A549 (cell line): Measurements from ENCODE around the gene TSPAN10. TPM values are rescaled to one million over a fixed set of nuclear protein-coding genes. Genes with fewer than 3 reads are reported as not detected.

Experiments
- ATAC-seq, 2 experiments: fragments of 200-7000 bp in 1 of 2; fragments of >200 bp in 1 of 2; cut with Nextera tagmentation in 1 of 2; cut with Tn5 transposase in 1 of 2; 3 replicates each; pipeline versions ENCODE4 v1.8.0 to v1.9.1; 2018 to 2020; ENCODE audit warnings: mild to moderate bottlenecking in 1 of 2, moderate library complexity in 1 of 2
- CTCF ChIA-PET: fragments of 300-600 bp; sonication (Branson Sonifier 250); formaldehyde crosslinking; extraction: SDS; loops from one replicate; lab custom pipeline; 2021; ENCODE audit warnings: antibody characterized with exemption, inconsistent platforms; lab: Yijun Ruan, JAX
- POLR2A ChIA-PET: fragments of 350-600 bp; formaldehyde crosslinking; extraction: SDS; loops from one replicate; lab custom pipeline; 2021; ENCODE audit warnings: antibody characterized with exemption, inconsistent platforms; lab: Yijun Ruan, JAX
- DNase-seq, 2 experiments: peaks; one replicate each; pipeline versions ENCODE4 v3.0.0 to v3.0.0-alpha.2; 2011 to 2016; ENCODE audit warnings: low read depth in 1 of 2, low spot score in 1 of 2
- FAIRE-seq: peaks from 2 replicates; lab custom pipeline; 2011; peaks lifted over from hg19 to GRCh38; lab: Jason Lieb, UNC
- H3K27ac ChIP-seq, 2 experiments: fragments of >200 bp; sonication (Bioruptor Twin); formaldehyde crosslinking; 3 replicates each; pipeline ENCODE4 v1.5.1; 2016 to 2017
- H3K4me1 ChIP-seq: fragments of >200 bp; sonication (Bioruptor Twin); formaldehyde crosslinking; 3 replicates; pipeline ENCODE4 v1.6.1; 2016
- H3K4me2 ChIP-seq: fragments of >200 bp; sonication (Bioruptor Twin); formaldehyde crosslinking; 3 replicates; pipeline ENCODE4 v1.6.1; 2016
- H3K4me3 ChIP-seq: fragments of >200 bp; sonication (Bioruptor Twin); formaldehyde crosslinking; 3 replicates; pipeline ENCODE4 v1.5.1; 2016
- H3K9me3 ChIP-seq: fragments of >200 bp; sonication (Bioruptor Twin); formaldehyde crosslinking; 3 replicates; pipeline ENCODE4 v1.6.1; 2016
- CHD4 ChIP-seq: fragments of 200-600 bp; sonication (generic); IDR thresholded peaks from 2 replicates; pipeline ENCODE4 v1.6.1; 2016; ENCODE audit warnings: antibody characterized with exemption, mild to moderate bottlenecking, borderline replicate concordance
- EHMT2 ChIP-seq: fragments of 200-600 bp; sonication (generic); IDR thresholded peaks from 2 replicates; pipeline ENCODE4 v1.6.1; 2016; ENCODE audit warnings: antibody characterized with exemption, low read depth, mild to moderate bottlenecking, moderate library complexity
- EP300 ChIP-seq, 2 experiments: fragments of >200 bp; sonication (Bioruptor Twin); formaldehyde crosslinking; IDR thresholded peaks; 2 replicates in 1 of 2; 3 replicates in 1 of 2; pipeline ENCODE4 v1.6.1; 2016 to 2017
- FOXS1 ChIP-seq: fragments of 250-450 bp; sonication (Bioruptor Pico); IDR thresholded peaks from 2 replicates; pipeline ENCODE4 v1.5.0; 2020; ENCODE audit warnings: mild to moderate bottlenecking, moderate library complexity
- HOXA7 ChIP-seq: fragments of 250-450 bp; sonication (Bioruptor Pico); IDR thresholded peaks from 2 replicates; pipeline ENCODE4 v1.5.0; 2020; ENCODE audit warnings: mild to moderate bottlenecking, moderate library complexity
- HOXB13 ChIP-seq: fragments of 250-450 bp; sonication (Bioruptor Pico); IDR thresholded peaks from 2 replicates; pipeline ENCODE4 v1.5.0; 2020; ENCODE audit warnings: low read depth, mild to moderate bottlenecking, moderate library complexity
- JUN ChIP-seq, 2 experiments: fragments of >200 bp; sonication (Bioruptor Twin); formaldehyde crosslinking; IDR thresholded peaks; 2 replicates in 1 of 2; 3 replicates in 1 of 2; pipeline ENCODE4 v1.6.1; 2016 to 2017
- JUNB ChIP-seq: fragments of >200 bp; sonication (Bioruptor Twin); formaldehyde crosslinking; IDR thresholded peaks from 2 replicates; pipeline ENCODE4 v1.6.1; 2016
- NFE2L2 ChIP-seq: fragments of 150-350 bp; conservative IDR thresholded peaks from 2 replicates; pipeline ENCODE4 v1.6.1; 2014; ENCODE audit warnings: low read length
- PHF8 ChIP-seq: fragments of 200-600 bp; sonication (generic); IDR thresholded peaks from 2 replicates; pipeline ENCODE4 v1.6.1; 2016; ENCODE audit warnings: low read depth, mild to moderate bottlenecking, antibody characterized with exemption, moderate library complexity, borderline replicate concordance
- RAD21 ChIP-seq, 2 experiments: fragments of >200 bp in 1 of 2; sonication (Bioruptor Twin) in 1 of 2; formaldehyde crosslinking in 1 of 2; IDR thresholded peaks in 1 of 2; conservative IDR thresholded peaks in 1 of 2; 2 replicates in 1 of 2; 3 replicates in 1 of 2; pipeline ENCODE4 v1.6.1; 2012 to 2018; ENCODE audit warnings: inconsistent platforms in 1 of 2
- RARB ChIP-seq: fragments of 250-450 bp; sonication (Bioruptor Pico); IDR thresholded peaks from 2 replicates; pipeline ENCODE4 v1.8.0; 2021; ENCODE audit warnings: mild to moderate bottlenecking, moderate library complexity
- RNF2 ChIP-seq: fragments of 200-600 bp; sonication (generic); IDR thresholded peaks from 2 replicates; pipeline ENCODE4 v1.6.1; 2016; ENCODE audit warnings: low read depth, mild to moderate bottlenecking, antibody characterized with exemption, moderate library complexity, borderline replicate concordance
- SMC3 ChIP-seq: fragments of >200 bp; sonication (Bioruptor Twin); formaldehyde crosslinking; IDR thresholded peaks from 3 replicates; pipeline ENCODE4 v1.6.1; 2018; ENCODE audit warnings: inconsistent platforms
- ZNF302 ChIP-seq: fragments of 250-450 bp; sonication (Bioruptor Pico); IDR thresholded peaks from 2 replicates; pipeline ENCODE4 v1.9.0; 2021; ENCODE audit warnings: inconsistent platforms, mild to moderate bottlenecking, moderate library complexity
- WGBS: methylation state at CpG from one replicate; pipeline ENCODE4 v1.1.6; 2017; ENCODE audit errors: missing lambda C conversion rate; 5-methylcytosine and 5-hydroxymethylcytosine counted together
- polyA plus RNA-seq, 4 experiments: library from polyadenylated mRNA; depleted of rRNA in 3 of 4; stranded (reverse); fragments of >200 nt; fragmentation: RNase III in 1 of 4; extraction: RNeasy Plus Mini Kit Qiagen cat#74134 plus additional on column Dnase treatment in 1 of 4; gene quantifications; 2 replicates in 3 of 4; 3 replicates in 1 of 4; pipeline ENCODE4 v1.2.3, GENCODE V29; 2011 to 2017
- TF ChIP-seq, protein P1 (sequence below): IDR thresholded peaks from 2 replicates; pipeline ENCODE4 v1.6.1; 2012
- TF ChIP-seq, protein P2 (sequence below): IDR thresholded peaks from 2 replicates; pipeline ENCODE4 v1.6.1; 2012
- TF ChIP-seq, protein P3 (sequence below): fragments of >200 bp; sonication (Bioruptor Twin); formaldehyde crosslinking; IDR thresholded peaks from 3 replicates; pipeline ENCODE4 v1.6.1; 2016
- TF ChIP-seq, protein P4 (sequence below): fragments of 200-600 bp; sonication (generic); IDR thresholded peaks from 2 replicates; pipeline ENCODE4 v1.6.1; 2016; ENCODE audit warnings: antibody characterized with exemption, mild to moderate bottlenecking, moderate library complexity
- TF ChIP-seq, protein P5 (sequence below): IDR thresholded peaks from 2 replicates; pipeline ENCODE4 v1.6.1; 2012; ENCODE audit warnings: low read depth, borderline replicate concordance

TSPAN10 gene
- polyA plus RNA-seq, 2 of the 4 experiments (the other 2 are of a cell fraction) = 1.4 to 6.3 TPM

DNA sequence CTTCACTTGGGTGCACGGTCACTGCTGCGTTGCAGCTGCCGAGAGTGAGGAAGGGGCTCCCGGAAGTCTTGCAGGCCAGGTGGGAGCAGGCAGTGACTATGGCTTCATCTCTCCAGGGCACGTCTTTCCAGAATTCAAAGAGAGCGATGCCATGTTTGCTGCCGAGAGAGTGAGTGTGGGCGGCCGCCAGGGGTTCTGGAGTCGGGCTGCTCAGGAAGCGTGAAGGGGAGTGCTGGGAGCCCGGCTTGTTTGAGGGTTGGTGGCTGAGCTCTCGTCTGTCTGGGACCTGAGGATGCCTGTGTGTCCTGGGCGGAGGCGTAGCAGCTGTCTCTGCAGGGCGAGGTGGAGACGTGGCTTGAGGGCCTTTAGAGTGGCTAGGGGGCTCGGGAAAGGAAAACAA lies 53.1 kb downstream of the TSPAN10 start:
- H3K9me3 ChIP-seq = no peaks in the 10 kb centered on the region
- peaks cover 8% of the 10 kb centered on the region for H3K4me1 ChIP-seq
- H3K4me3 ChIP-seq = no peak overlapping the region
- ATAC-seq (no peak), FAIRE-seq (no peak), DNase-seq (no peak)
- H3K27ac ChIP-seq = no peak overlapping the region
- ChIA-PET POLR2A (no interaction called here), CTCF (interaction anchor here (0.8 to 3.0 kb wide), 4 partner anchors 10 to 25 kb away, joined by 3 to 19 read pairs (median 5); partner anchors contain the start of gene MRPL12)
- 90% methylated on average over 18 of the region's 18 CpGs for WGBS
- TF ChIP-seq, protein P1, sequence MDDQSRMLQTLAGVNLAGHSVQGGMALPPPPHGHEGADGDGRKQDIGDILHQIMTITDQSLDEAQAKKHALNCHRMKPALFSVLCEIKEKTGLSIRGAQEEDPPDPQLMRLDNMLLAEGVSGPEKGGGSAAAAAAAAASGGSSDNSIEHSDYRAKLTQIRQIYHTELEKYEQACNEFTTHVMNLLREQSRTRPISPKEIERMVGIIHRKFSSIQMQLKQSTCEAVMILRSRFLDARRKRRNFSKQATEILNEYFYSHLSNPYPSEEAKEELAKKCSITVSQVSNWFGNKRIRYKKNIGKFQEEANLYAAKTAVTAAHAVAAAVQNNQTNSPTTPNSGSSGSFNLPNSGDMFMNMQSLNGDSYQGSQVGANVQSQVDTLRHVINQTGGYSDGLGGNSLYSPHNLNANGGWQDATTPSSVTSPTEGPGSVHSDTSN = no peak
- no peak for TF ChIP-seq RAD21 (conservative IDR thresholded peaks at IDR 0.05 in 1 of 2, IDR thresholded peaks at IDR 0.05 in 1 of 2)
- TF ChIP-seq EHMT2 = no peak
- TF ChIP-seq, protein P2, sequence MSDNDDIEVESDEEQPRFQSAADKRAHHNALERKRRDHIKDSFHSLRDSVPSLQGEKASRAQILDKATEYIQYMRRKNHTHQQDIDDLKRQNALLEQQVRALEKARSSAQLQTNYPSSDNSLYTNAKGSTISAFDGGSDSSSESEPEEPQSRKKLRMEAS = no peak
- TF ChIP-seq, protein P3, sequence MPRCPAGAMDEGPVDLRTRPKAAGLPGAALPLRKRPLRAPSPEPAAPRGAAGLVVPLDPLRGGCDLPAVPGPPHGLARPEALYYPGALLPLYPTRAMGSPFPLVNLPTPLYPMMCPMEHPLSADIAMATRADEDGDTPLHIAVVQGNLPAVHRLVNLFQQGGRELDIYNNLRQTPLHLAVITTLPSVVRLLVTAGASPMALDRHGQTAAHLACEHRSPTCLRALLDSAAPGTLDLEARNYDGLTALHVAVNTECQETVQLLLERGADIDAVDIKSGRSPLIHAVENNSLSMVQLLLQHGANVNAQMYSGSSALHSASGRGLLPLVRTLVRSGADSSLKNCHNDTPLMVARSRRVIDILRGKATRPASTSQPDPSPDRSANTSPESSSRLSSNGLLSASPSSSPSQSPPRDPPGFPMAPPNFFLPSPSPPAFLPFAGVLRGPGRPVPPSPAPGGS = no peak
- TF ChIP-seq EP300 (IDR thresholded peaks at IDR 0.05) = no peak
- no peak for TF ChIP-seq ZNF302
- TF ChIP-seq, protein P4, sequence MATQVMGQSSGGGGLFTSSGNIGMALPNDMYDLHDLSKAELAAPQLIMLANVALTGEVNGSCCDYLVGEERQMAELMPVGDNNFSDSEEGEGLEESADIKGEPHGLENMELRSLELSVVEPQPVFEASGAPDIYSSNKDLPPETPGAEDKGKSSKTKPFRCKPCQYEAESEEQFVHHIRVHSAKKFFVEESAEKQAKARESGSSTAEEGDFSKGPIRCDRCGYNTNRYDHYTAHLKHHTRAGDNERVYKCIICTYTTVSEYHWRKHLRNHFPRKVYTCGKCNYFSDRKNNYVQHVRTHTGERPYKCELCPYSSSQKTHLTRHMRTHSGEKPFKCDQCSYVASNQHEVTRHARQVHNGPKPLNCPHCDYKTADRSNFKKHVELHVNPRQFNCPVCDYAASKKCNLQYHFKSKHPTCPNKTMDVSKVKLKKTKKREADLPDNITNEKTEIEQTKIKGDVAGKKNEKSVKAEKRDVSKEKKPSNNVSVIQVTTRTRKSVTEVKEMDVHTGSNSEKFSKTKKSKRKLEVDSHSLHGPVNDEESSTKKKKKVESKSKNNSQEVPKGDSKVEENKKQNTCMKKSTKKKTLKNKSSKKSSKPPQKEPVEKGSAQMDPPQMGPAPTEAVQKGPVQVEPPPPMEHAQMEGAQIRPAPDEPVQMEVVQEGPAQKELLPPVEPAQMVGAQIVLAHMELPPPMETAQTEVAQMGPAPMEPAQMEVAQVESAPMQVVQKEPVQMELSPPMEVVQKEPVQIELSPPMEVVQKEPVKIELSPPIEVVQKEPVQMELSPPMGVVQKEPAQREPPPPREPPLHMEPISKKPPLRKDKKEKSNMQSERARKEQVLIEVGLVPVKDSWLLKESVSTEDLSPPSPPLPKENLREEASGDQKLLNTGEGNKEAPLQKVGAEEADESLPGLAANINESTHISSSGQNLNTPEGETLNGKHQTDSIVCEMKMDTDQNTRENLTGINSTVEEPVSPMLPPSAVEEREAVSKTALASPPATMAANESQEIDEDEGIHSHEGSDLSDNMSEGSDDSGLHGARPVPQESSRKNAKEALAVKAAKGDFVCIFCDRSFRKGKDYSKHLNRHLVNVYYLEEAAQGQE = no peak
- TF ChIP-seq SMC3 = no peak
- TF ChIP-seq PHF8 = no peak
- no peak for TF ChIP-seq CHD4
- no peak overlapping the region for H3K4me2 ChIP-seq

DNA sequence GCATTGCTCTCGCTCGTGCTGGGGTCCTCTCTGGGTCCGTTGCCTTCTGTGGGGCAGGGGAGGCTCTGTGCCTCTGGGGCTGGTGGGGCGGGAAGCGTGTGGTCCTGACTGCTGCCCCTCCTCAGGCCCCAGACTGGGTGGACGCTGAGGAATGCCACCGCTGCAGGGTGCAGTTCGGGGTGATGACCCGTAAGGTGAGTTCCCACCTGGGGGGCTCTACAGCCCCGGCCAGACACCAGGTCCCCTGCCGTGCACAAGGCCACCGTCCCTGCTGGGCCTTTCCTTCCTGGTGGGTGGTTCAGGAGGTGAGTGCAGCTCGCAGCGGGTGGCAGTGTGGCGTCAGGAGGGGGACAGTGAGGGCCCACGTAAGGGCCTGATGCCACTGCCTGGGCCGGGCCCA lies 53.6 kb downstream of the TSPAN10 start:
- TF ChIP-seq JUN (IDR thresholded peaks at IDR 0.05) (no peak), RARB (CRISPR knock-in tag) (no peak), HOXA7 (no peak)
- TF ChIP-seq, protein P5, sequence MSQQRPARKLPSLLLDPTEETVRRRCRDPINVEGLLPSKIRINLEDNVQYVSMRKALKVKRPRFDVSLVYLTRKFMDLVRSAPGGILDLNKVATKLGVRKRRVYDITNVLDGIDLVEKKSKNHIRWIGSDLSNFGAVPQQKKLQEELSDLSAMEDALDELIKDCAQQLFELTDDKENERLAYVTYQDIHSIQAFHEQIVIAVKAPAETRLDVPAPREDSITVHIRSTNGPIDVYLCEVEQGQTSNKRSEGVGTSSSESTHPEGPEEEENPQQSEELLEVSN = no peak
- TF ChIP-seq, all 56 proteins: peak for 0
- H3K4me1 ChIP-seq = peaks cover 3% of the 10 kb centered on the region
- H3K4me2 ChIP-seq = no peak overlapping the region
- CTCF ChIA-PET = interaction anchor here (0.8 to 3.0 kb wide), 5 partner anchors 10 to 140 kb away, joined by 3 to 19 read pairs (median 4); partner anchors contain the start of gene MRPL12
- 89% methylated on average over 17 of the region's 17 CpGs for WGBS
- no peak overlapping the region for H3K4me3 ChIP-seq
- H3K9me3 ChIP-seq = no peaks in the 10 kb centered on the region
- ATAC-seq = no peak
- no peak for FAIRE-seq
- DNase-seq = no peak
- no peak overlapping the region for H3K27ac ChIP-seq
- POLR2A ChIA-PET = interaction anchor here (0.6 kb wide), 1 partner anchor 12 kb away, joined by 5 read pairs; the partner anchor contains the start of gene MRPL12

DNA sequence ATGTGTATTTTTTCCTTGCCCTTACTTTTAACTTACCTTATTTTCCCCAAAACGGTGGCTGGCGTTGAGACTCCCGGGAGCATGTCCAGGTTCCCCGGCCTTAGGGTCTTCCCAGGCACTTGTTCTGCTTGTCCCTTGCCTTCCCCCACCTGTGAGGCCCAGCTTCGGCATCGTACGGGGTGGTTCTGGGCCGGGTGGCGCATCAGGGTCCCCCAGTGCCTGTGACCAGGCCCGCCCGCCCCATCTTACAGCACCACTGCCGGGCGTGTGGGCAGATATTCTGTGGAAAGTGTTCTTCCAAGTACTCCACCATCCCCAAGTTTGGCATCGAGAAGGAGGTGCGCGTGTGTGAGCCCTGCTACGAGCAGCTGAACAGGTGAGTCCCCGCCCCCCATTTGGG lies 54.2 kb downstream of the TSPAN10 start:
- Histone ChIP-seq H3K9me3 (no peaks in the 10 kb centered on the region), H3K4me3 (no peak overlapping the region), H3K4me2 (no peak overlapping the region), H3K4me1 (no peaks in the 10 kb centered on the region), H3K27ac (no peak overlapping the region)
- DNase-seq (no peak), FAIRE-seq (no peak), ATAC-seq (no peak)
- ChIA-PET CTCF (interaction anchor here (1.2 to 3.0 kb wide), 3 partner anchors 11 to 140 kb away, joined by 4 to 19 read pairs (median 7); partner anchors contain the start of gene MRPL12), POLR2A (interaction anchor here (0.6 kb wide), 1 partner anchor 11 kb away, joined by 5 read pairs; the partner anchor contains the start of gene MRPL12)
- 95% methylated on average over 18 of the region's 18 CpGs for WGBS
- TF ChIP-seq, protein P1 = no peak
- TF ChIP-seq JUN (IDR thresholded peaks at IDR 0.05) (no peak), JUNB (no peak), FOXS1 (CRISPR knock-in tag) (no peak), NFE2L2 (no peak), RNF2 (no peak), HOXB13 (CRISPR knock-in tag) (no peak)
- TF ChIP-seq, protein P4 = no peak
- TF ChIP-seq, protein P2 = no peak
